HL-60 (cell line): ENCODE results near the gene ENOX1.

Experiments
- POLR2AphosphoS5 ChIP-seq: IDR thresholded peaks from 2 replicates; pipeline ENCODE4 v1.6.1; 2012; ENCODE audit warnings: low read depth
- SPI1 ChIP-seq: IDR thresholded peaks from 2 replicates; pipeline ENCODE4 v1.6.1; 2012; ENCODE audit warnings: low read depth, mild to moderate bottlenecking, borderline replicate concordance
- TF ChIP-seq, protein P1 (sequence below): IDR thresholded peaks from one replicate; pipeline ENCODE4 v1.5.1; 2011; ENCODE audit warnings: low read length, control low read depth, inconsistent platforms; ENCODE audit not compliant: insufficient read depth
- TF ChIP-seq, protein P2 (sequence below): IDR thresholded peaks from 2 replicates; pipeline ENCODE4 v1.6.1; 2012; ENCODE audit warnings: low read depth; ENCODE audit not compliant: insufficient replicate concordance

DNA sequence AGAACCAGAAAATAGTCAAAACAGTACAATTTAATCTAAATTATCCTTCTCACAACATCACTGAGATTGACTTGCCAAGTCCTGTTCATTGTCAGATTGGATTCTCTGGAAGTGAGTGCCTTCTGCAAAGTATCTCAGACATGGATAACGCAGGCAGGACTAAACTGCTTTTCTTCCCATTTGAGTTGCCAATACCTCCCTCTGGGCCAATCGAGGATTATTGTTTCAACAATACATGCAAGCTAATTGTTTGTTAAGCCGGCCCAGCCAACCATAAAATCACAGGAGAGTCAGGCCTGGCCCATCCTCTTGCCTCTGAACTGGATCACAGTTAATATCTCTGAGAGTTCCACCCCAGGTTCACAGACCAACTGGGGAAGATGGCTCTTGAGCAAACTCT, 240.0 kb downstream of the ENOX1 start:
- TF ChIP-seq, protein P1, sequence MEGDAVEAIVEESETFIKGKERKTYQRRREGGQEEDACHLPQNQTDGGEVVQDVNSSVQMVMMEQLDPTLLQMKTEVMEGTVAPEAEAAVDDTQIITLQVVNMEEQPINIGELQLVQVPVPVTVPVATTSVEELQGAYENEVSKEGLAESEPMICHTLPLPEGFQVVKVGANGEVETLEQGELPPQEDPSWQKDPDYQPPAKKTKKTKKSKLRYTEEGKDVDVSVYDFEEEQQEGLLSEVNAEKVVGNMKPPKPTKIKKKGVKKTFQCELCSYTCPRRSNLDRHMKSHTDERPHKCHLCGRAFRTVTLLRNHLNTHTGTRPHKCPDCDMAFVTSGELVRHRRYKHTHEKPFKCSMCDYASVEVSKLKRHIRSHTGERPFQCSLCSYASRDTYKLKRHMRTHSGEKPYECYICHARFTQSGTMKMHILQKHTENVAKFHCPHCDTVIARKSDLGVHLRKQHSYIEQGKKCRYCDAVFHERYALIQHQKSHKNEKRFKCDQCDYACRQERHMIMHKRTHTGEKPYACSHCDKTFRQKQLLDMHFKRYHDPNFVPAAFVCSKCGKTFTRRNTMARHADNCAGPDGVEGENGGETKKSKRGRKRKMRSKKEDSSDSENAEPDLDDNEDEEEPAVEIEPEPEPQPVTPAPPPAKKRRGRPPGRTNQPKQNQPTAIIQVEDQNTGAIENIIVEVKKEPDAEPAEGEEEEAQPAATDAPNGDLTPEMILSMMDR: no peak
- no peak for TF ChIP-seq POLR2AphosphoS5
- no peak for TF ChIP-seq SPI1
- TF ChIP-seq, protein P2, sequence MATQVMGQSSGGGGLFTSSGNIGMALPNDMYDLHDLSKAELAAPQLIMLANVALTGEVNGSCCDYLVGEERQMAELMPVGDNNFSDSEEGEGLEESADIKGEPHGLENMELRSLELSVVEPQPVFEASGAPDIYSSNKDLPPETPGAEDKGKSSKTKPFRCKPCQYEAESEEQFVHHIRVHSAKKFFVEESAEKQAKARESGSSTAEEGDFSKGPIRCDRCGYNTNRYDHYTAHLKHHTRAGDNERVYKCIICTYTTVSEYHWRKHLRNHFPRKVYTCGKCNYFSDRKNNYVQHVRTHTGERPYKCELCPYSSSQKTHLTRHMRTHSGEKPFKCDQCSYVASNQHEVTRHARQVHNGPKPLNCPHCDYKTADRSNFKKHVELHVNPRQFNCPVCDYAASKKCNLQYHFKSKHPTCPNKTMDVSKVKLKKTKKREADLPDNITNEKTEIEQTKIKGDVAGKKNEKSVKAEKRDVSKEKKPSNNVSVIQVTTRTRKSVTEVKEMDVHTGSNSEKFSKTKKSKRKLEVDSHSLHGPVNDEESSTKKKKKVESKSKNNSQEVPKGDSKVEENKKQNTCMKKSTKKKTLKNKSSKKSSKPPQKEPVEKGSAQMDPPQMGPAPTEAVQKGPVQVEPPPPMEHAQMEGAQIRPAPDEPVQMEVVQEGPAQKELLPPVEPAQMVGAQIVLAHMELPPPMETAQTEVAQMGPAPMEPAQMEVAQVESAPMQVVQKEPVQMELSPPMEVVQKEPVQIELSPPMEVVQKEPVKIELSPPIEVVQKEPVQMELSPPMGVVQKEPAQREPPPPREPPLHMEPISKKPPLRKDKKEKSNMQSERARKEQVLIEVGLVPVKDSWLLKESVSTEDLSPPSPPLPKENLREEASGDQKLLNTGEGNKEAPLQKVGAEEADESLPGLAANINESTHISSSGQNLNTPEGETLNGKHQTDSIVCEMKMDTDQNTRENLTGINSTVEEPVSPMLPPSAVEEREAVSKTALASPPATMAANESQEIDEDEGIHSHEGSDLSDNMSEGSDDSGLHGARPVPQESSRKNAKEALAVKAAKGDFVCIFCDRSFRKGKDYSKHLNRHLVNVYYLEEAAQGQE: no peak
